ENCODE data around the gene AUP1. TPM values are rescaled to one million over a fixed set of nuclear protein-coding genes. Genes with fewer than 3 reads are reported as not detected.
"Not testable (repeated sequence)": the region's sequence is repeated elsewhere in the genome, so short reads cannot be mapped to it uniquely, and the experiment has no call there.

Gene AUP1
- total RNA-seq, 4 donors from 2014 or later = 79.9 to 142 (median 105) TPM

GRCh38 chr2:74564222-74564621 is 34.7 kb upstream of the AUP1 start:
- H3K27me3 ChIP-seq = peaks cover 0 to 54% (median 0%) of the 10 kb centered on the region in 4 donors
- TF ChIP-seq CTCF (IDR thresholded peaks at IDR 0.05) (no peak), POLR2A (IDR thresholded peaks at IDR 0.05) (no peak)
- 76% methylated on average over 5 of the region's 5 CpGs for WGBS, 2 donors
- H3K4me3 ChIP-seq = no peak overlapping the region
- H3K27ac ChIP-seq = no peak overlapping the region
- H3K4me1 ChIP-seq = no peaks in the 10 kb centered on the region
- H3K36me3 ChIP-seq = no peaks in the 10 kb centered on the region
- H3K9me3 ChIP-seq = no peaks in the 10 kb centered on the region
- intact Hi-C loops (cut with DNase I) = no loop called here
- no peak for DNase-seq

- WGBS, 2 donors = 80 to 81% methylated on average over 6 to 7 of the region's 7 CpGs
- DNase-seq = no peak
- Histone ChIP-seq H3K4me1 (no peaks in the 10 kb centered on the region), H3K4me3 (no peak overlapping the region), H3K9me3 (no peaks in the 10 kb centered on the region), H3K27ac (no peak overlapping the region), H3K36me3 (no peaks in the 10 kb centered on the region), H3K27me3 (peaks cover 0 to 46% (median 0%) of the 10 kb centered on the region in 4 donors)
- TF ChIP-seq POLR2A (IDR thresholded peaks at IDR 0.05) (no peak), CTCF (IDR thresholded peaks at IDR 0.05) (no peak)
- intact Hi-C loops (cut with DNase I) = no loop called here
Observed at GRCh38 chr2:74562126-74562775, 32.7 kb upstream of the AUP1 start.

- H3K4me3 ChIP-seq; H3K4me1 ChIP-seq; H3K36me3 ChIP-seq; DNase-seq; intact Hi-C loops (cut with DNase I); H3K27ac ChIP-seq; H3K9me3 ChIP-seq: not testable (repeated sequence)
- H3K27me3 ChIP-seq = peaks cover 0 to 42% (median 0%) of the 10 kb centered on the region in 4 donors
- 95 to 100% methylated on average over 1 of the region's 1 CpG for WGBS, 2 donors
Observed at GRCh38 chr2:74561022-74561421, 31.5 kb upstream of the AUP1 start.

- no peak overlapping the region for H3K27ac ChIP-seq
- no peaks in the 10 kb centered on the region for H3K9me3 ChIP-seq
- no peak overlapping the region for H3K4me3 ChIP-seq
- H3K27me3 ChIP-seq = peaks cover 0 to 46% (median 0%) of the 10 kb centered on the region in 4 donors
- no peak for DNase-seq
- peaks cover 0 to 8% (median 0%) of the 10 kb centered on the region in 3 donors for H3K36me3 ChIP-seq
- 44 to 51% methylated on average over 2 to 3 of the region's 6 CpGs for whole genome bisulfite sequencing, 2 donors
- H3K4me1 ChIP-seq = peaks cover 0 to 5% (median 3%) of the 10 kb centered on the region in 3 donors
- intact Hi-C loops (cut with DNase I) = no loop called here
- TF ChIP-seq CTCF (IDR thresholded peaks at IDR 0.05) = no peak
- TF ChIP-seq POLR2A (IDR thresholded peaks at IDR 0.05) = no peak
Observed at GRCh38 chr2:74560591-74560990, 31.1 kb upstream of the AUP1 start.

- no peak for DNase-seq
- intact Hi-C loops (cut with DNase I) = no loop called here
- Histone ChIP-seq H3K27ac (no peak overlapping the region), H3K36me3 (peaks cover 0 to 8% (median 0%) of the 10 kb centered on the region in 3 donors), H3K9me3 (no peaks in the 10 kb centered on the region), H3K27me3 (peaks cover 0 to 53% (median 0%) of the 10 kb centered on the region in 4 donors), H3K4me3 (no peak overlapping the region), H3K4me1 (peaks cover 0 to 11% (median 4%) of the 10 kb centered on the region in 3 donors)
- TF ChIP-seq CTCF (IDR thresholded peaks at IDR 0.05) (no peak), POLR2A (IDR thresholded peaks at IDR 0.05) (no peak)
- WGBS, 2 donors = 22 to 35% methylated on average over 4 to 5 of the region's 5 CpGs
Observed at GRCh38 chr2:74559912-74560311, 30.4 kb upstream of the AUP1 start.

Measured in esophagus squamous epithelium (tissue), 5 donors.